ENCODE results near the gene POLN.

POLN gene

GRCh38 chr4:2252530-2253091, 10.7 kb upstream of the POLN start:
- FAIRE-seq: no peak

GRCh38 chr4:2251795-2252529, 10.0 kb upstream of the POLN start:
- FAIRE-seq (no peak), DNase-seq (ENCODE audit: insufficient read length, low spot score) (no peak)

More at GRCh38 chr4:2252530-2253091, 10.7 kb upstream of the POLN start:
- no peak for DNase-seq (ENCODE audit: insufficient read length, low spot score)

GRCh38 chr4:2251073-2251794, 9.3 kb upstream of the POLN start:
- DNase-seq (ENCODE audit: insufficient read length, low spot score) (no peak), FAIRE-seq (peak; percentile 16)

GRCh38 chr4:2250357-2251072, 8.6 kb upstream of the POLN start:
- DNase-seq (ENCODE audit: insufficient read length, low spot score) (no peak), FAIRE-seq (no peak)

- FAIRE-seq: no peak
Measured at GRCh38 chr4:2249526-2250356, 7.8 kb upstream of the POLN start.

GRCh38 chr4:2248821-2249261, 6.9 kb upstream of the POLN start:
- no peak for DNase-seq (ENCODE audit: insufficient read length, low spot score)
- no peak for FAIRE-seq

More at GRCh38 chr4:2249526-2250356, 7.8 kb upstream of the POLN start:
- no peak for DNase-seq (ENCODE audit: insufficient read length, low spot score)

GRCh38 chr4:2248044-2248780, 6.3 kb upstream of the POLN start:
- FAIRE-seq: no peak

GRCh38 chr4:2247128-2248043, 5.5 kb upstream of the POLN start:
- DNase-seq (ENCODE audit: insufficient read length, low spot score) (no peak), FAIRE-seq (no peak)

More at GRCh38 chr4:2248044-2248780, 6.3 kb upstream of the POLN start:
- no peak for DNase-seq (ENCODE audit: insufficient read length, low spot score)

GRCh38 chr4:2246384-2247127, 4.6 kb upstream of the POLN start:
- FAIRE-seq (no peak), DNase-seq (ENCODE audit: insufficient read length, low spot score) (no peak)

- FAIRE-seq (no peak), DNase-seq (ENCODE audit: insufficient read length, low spot score) (no peak)
Measured at GRCh38 chr4:2245787-2246275, 3.9 kb upstream of the POLN start.

- FAIRE-seq (no peak), DNase-seq (ENCODE audit: insufficient read length, low spot score) (no peak)
Measured at GRCh38 chr4:2245057-2245786, 3.3 kb upstream of the POLN start.

GRCh38 chr4:2243681-2244380, 1.9 kb upstream of the POLN start:
- DNase-seq (ENCODE audit: insufficient read length, low spot score) (no peak), FAIRE-seq (no peak)

- FAIRE-seq: no peak
- no peak for DNase-seq (ENCODE audit: insufficient read length, low spot score)
Measured at GRCh38 chr4:2241003-2241402, 918 bp downstream of the POLN start.

- FAIRE-seq (no peak), DNase-seq (ENCODE audit: insufficient read length, low spot score) (no peak)
Measured at GRCh38 chr4:2236944-2237666, 4.8 kb downstream of the POLN start.

GRCh38 chr4:2231082-2231481, 10.8 kb downstream of the POLN start:
- DNase-seq (ENCODE audit: insufficient read length, low spot score) (no peak), FAIRE-seq (no peak)

GRCh38 chr4:2226261-2226660, 15.7 kb downstream of the POLN start:
- FAIRE-seq (no peak), DNase-seq (ENCODE audit: insufficient read length, low spot score) (no peak)
